IPS-18c (cell line): ENCODE data around the gene PLA2G4B.
"Not testable (repeated sequence)": the region's sequence is repeated elsewhere in the genome, so short reads cannot be mapped to it uniquely, and the experiment has no call there.

ENCODE experiments used
- H3K4me3 ChIP-seq: 2 replicates; pipeline ENCODE4 v1.7.0; 2013; ENCODE audit warnings: low read depth, mild to moderate bottlenecking, low read length, moderate library complexity; ENCODE audit not compliant: insufficient read depth
- H3K9me3 ChIP-seq: one replicate; pipeline ENCODE4 v1.6.1; 2013; ENCODE audit warnings: mild to moderate bottlenecking, low read length, moderate library complexity; ENCODE audit not compliant: control insufficient read depth, insufficient read depth

PLA2G4B gene

DNA sequence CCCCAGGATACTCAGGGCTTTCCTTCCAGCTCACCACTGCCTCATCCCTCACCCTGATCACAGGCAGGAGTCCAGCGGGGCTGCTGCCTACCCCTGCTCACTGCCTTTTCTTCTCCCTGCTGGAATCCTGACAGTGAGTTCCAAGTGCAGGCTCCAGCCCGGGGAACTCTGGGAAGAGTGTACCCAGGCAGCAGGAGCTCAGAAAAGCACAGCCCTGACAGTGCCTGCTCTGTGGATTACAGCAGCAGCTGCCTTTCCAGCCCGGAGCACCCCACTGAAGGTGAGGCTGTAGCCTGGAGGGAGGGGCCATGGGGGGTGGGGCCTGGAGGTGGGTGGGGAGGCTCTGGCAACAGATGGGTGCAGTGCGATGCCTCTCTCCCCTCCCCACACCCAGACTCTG lies 16.8 kb upstream of the PLA2G4B start:
- H3K9me3 ChIP-seq: peaks cover 3% of the 10 kb centered on the region
- no peak overlapping the region for H3K4me3 ChIP-seq

DNA sequence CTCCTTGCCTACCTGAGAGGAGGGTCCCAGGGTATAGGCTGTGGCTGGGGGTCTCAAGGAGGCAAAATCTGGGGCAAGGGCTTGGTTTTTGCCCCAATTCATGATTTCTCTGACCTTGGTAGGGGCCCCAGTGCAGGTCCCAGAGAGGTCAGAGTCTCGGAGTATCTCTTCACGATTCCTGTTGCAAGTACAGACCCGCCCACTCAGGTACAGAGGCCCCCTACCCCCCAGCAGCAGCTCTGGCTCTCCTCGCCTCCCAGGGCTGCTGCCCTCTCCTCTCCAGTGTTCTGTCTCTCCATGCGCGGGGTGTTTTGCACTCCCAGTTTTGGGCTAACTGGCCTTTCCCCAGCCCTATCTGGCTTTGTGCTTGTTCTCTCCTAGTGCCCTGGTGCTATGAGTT lies 16.2 kb upstream of the PLA2G4B start:
- Histone ChIP-seq H3K4me3 (no peak overlapping the region), H3K9me3 (peaks cover 3% of the 10 kb centered on the region)

GRCh38 chr15:41822957-41823356 lies 15.7 kb upstream of the PLA2G4B start:
- peaks cover 3% of the 10 kb centered on the region for H3K9me3 ChIP-seq

DNA sequence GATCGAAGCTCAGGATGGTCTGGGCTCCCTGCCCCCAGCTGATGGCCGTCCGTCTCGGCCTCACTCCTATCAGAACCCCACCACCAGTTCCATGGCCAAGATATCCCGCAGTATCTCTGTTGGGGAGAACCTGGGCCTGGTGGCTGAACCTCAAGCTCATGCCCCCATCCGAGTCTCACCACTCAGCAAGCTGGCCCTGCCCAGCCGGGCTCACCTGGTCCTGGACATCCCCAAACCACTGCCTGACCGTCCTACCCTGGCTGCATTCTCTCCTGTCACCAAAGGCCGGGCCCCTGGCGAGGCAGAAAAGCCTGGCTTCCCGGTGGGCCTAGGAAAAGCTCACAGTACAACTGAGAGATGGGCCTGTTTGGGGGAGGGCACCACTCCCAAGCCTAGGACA lies 15.1 kb upstream of the PLA2G4B start:
- H3K4me3 ChIP-seq: no peak overlapping the region
- H3K9me3 ChIP-seq: peaks cover 3% of the 10 kb centered on the region

More at GRCh38 chr15:41822957-41823356, 15.7 kb upstream of the PLA2G4B start:
- H3K4me3 ChIP-seq: no peak overlapping the region

GRCh38 chr15:41824062-41824745 lies 14.4 kb upstream of the PLA2G4B start:
- H3K9me3 ChIP-seq: peaks cover 3% of the 10 kb centered on the region
- no peak overlapping the region for H3K4me3 ChIP-seq

DNA sequence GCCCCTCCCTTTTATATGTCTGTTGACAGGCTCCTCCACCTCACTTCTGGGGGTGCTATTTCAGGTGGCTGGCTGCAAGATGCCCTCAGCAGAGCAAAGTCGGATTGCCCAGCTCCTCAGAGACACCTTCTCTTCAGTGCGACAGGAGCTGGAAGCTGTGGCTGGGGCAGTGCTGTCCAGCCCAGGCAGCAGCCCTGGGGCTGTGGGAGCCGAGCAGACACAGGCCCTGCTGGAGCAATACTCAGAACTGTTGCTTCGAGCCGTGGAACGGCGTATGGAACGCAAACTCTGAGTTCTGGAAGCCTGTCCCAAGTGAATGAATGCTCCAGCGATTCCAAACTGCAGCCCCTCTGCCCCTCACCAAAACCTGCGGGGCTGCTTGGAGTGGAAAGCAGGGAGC lies 13.5 kb upstream of the PLA2G4B start:
- Histone ChIP-seq H3K4me3 (no peak overlapping the region), H3K9me3 (peaks cover 3% of the 10 kb centered on the region)

- no peak overlapping the region for H3K4me3 ChIP-seq
- peaks cover 3% of the 10 kb centered on the region for H3K9me3 ChIP-seq
These were observed 12.8 kb upstream of the PLA2G4B start for GRCh38 chr15:41825572-41826535.

- H3K4me3 ChIP-seq: peak overlapping the region; percentile 96
- peaks cover 6% of the 10 kb centered on the region for H3K9me3 ChIP-seq
These were observed 11.3 kb upstream of the PLA2G4B start for GRCh38 chr15:41827290-41827879.

DNA sequence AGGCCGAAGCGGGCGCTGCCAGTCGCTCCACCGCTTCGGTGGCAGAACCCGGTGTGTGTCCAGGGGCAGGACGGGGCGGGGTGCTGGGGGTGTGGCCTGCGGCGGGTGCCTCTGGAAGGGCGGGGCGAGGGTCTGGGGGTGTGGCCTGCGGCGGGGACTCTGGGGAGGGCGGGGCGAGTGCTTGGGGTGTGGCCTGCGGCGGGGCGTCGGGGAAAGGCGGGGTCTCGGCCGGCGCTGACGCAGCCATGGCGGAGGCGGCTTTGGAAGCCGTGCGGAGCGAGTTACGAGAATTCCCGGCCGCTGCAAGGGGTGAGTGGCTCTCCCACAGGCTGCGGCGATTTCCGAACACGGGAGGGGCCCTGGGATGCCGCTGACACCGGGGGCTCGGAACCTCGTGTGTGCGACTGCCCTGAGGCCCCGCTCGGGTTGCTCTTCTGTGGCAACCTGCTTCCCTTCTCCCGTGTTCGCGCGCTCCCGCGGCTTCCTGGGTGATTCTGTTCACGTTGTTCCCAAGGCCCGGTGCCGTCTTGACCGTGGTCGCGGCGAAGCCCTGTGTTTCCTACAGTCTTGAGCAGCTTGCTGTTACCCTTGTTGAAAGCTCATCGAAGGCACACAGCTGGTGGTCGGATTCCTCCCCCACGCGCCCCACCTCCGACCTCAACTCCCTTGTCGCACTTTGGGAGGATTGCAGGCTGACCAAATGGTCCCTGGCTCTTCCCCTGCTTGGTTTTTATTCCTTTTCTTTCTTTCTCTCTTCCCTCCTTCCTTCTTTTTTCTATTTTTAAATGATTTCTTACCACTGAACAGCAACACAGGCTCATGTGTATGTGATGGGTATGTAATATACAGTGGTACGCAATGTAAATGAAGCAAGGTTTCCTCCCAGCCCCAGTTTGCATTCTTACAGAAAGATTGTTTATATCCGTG lies 10.5 kb upstream of the PLA2G4B start, which contains the start of gene JMJD7:
Gene JMJD7 (plus strand): TSS at position 213 of the 927 bp plus-strand sequence. CDS start 33 bp downstream, at position 246.
- Histone ChIP-seq H3K4me3 (peak within 1 kb of the TSS; percentile 96), H3K9me3 (peaks cover 6% of the 10 kb centered on the region)

GRCh38 chr15:41828807-41829141 lies 9.9 kb upstream of the PLA2G4B start:
- peaks cover 6% of the 10 kb centered on the region for H3K9me3 ChIP-seq
- peak overlapping the region; percentile 96 for H3K4me3 ChIP-seq

GRCh38 chr15:41829959-41830646 lies 8.5 kb upstream of the PLA2G4B start:
- peaks cover 3% of the 10 kb centered on the region for H3K9me3 ChIP-seq
- no peak overlapping the region for H3K4me3 ChIP-seq

DNA sequence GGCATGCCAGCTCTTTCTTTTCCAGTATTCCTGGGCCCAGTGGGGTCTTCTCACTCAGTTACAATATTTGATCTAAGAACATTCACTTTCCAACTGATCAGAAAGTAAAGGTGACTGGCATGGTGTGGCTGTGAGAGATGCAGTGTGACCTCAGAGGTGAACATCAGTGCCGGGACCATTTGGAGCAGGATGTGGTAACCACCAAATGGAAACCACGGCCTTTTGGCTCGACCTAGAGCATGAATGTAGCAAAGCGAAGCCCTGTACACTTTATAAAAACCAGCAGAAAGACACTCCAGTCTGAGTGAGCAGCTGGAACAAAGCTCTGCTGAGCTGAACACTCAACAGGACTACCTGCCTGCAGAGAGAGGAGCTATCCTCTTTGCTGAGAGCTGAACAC lies 7.4 kb upstream of the PLA2G4B start:
- not testable (repeated sequence) for H3K9me3 ChIP-seq, H3K4me3 ChIP-seq

DNA sequence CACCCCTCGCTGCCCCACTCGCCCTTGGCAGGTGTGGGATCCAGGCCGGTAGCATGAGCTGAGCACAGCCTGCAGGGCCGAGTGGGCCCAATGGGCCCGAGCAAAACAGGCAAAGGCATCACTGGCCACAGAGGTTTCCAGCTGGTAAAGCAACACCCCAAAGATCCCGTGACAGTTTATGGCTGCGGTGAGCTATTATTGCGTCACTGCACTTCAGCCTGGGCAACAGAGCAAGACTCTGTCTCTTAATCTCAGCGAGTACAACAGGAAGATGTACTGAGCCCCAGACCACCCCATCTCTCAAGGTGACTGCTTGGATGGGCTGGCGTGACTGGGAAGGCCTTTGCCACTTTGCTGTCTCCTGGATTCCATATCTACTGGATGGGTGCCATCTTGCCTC lies 6.4 kb upstream of the PLA2G4B start:
- no peak overlapping the region for H3K4me3 ChIP-seq

DNA sequence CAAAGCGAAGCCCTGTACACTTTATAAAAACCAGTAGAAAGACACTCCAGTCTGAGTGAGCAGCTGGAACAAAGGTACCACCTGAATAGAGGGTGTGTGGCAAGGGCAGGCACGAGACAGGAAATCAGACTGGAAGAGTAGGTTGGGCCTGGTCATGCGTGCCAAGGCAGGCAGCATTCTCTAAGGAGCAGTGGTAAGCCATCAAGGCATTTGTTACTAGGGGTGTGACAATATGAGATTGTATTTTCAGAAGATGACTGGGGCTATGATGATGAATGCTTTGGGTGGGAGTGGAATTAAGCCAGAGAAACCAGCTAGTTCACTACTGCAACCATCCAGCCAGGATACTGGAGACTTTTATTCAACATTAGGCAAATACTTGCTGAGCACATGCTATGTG lies 5.8 kb upstream of the PLA2G4B start:
- peaks cover 3% of the 10 kb centered on the region for H3K9me3 ChIP-seq
- H3K4me3 ChIP-seq: no peak overlapping the region

More for the DNA sequence above, 6.4 kb upstream of the PLA2G4B start:
- peaks cover 3% of the 10 kb centered on the region for H3K9me3 ChIP-seq

DNA sequence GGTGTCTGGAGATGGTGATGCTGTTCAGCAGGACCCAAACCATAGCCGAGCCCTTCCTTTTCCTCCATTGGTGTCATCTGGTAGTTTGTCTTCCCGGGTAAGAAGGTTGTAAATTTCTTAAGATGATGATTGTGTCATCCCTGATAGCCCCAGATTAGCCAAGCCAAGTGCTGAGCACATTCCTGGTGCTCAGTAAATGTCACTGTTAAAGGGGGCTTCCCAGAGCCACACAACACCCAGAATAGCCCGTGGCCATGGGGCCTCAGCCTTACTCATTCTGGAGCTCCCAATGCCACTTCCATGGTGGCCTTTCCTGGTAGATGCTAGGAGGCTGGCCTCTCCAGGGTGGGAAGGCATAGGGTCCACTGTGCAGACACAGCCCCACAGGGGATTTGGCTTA lies 4.6 kb upstream of the PLA2G4B start:
- H3K9me3 ChIP-seq: peaks cover 3% of the 10 kb centered on the region

DNA sequence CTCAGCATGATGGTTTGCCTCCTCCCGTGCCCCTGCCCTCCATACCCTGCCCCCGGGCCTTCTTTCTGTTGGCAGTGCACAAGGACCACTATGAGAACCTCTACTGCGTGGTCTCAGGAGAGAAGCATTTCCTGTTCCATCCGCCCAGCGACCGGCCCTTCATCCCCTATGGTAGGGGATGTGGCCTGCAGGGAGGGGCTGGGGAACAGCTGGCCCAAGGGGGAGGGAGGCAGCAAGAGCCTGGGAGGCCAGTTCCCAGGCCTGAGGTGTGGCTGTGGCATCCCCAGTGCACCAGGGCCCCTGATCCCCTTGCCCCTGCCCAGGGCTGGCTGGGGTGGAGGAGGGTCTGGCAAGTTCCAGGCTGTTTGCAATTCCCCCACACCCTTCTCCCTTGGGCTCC lies 2.6 kb upstream of the PLA2G4B start:
- no peak overlapping the region for H3K4me3 ChIP-seq
- H3K9me3 ChIP-seq: peaks cover 3% of the 10 kb centered on the region

More for the DNA sequence above, 4.6 kb upstream of the PLA2G4B start:
- H3K4me3 ChIP-seq: no peak overlapping the region
